ENCODE measurements around the gene NPC1L1.

Gene NPC1L1

DNA sequence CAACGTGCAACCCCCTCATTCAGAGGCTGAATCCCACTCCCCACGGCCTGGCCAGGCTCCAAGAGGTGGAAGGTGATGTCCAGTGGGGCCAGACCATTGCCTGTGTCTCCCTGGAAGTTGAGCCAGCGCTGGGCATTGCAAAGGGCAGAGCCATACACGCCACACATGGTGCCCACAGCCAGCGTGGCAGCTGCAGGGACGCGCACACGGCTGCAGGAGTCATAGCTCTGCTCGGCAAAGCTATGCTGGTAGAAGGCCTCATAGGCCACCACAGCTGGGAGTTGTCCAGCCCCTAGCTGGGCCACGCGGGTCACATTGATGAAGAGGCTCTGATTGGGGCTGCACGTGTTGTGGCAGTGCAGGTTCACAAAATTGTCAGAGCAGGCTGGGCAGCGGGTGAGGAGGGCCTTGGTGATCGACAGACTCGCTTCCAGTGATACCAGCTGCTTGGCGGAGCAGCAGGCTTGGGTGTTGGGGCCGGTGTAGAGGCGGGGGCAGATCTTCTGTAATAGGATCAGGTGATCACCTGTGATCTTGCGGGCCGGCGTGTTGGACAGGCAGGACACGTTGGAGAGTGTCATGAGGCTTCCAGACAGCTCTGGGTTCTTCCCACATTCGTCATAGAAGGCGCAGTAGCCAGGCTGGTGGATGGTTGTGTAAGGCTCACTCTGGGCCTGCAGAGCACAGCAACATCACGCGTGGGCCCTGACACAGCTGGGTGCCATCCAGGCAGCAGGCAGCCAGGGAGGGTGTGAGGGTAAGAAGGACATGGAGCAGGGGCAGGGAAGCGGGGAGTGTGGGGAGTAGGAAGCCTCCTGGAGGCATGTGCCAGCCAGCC is 1.2 kb downstream of the NPC1L1 start:
- no peaks in the 10 kb centered on the region for H3K27me3 ChIP-seq (ENCODE audit: control insufficient read depth, low read length)
- no peaks in the 10 kb centered on the region for H3K36me3 ChIP-seq (ENCODE audit: control insufficient read depth, low read length)
- no peaks in the 10 kb centered on the region for H3F3A ChIP-seq (ENCODE audit: control insufficient read depth, insufficient read depth)
- no peaks in the 10 kb centered on the region for H3K9me2 ChIP-seq (replicated peaks; ENCODE audit: control insufficient read depth, low read length)
- no peak overlapping the region for H3K4me2 ChIP-seq (ENCODE audit: low read length)
- no peak overlapping the region for H3K27ac ChIP-seq (ENCODE audit: low read depth, low read length)
- H3K79me2 ChIP-seq (ENCODE audit: control insufficient read depth, low read length) = no peaks in the 10 kb centered on the region
- H3K4me3 ChIP-seq (ENCODE audit: low read length) = no peak overlapping the region
- no peaks in the 10 kb centered on the region for H3K9me3 ChIP-seq (ENCODE audit: control insufficient read depth, insufficient read depth, low read length)
- no peaks in the 10 kb centered on the region for H3K4me1 ChIP-seq (ENCODE audit: control insufficient read depth, low read length)
- no peaks in the 10 kb centered on the region for H4K20me1 ChIP-seq (ENCODE audit: control insufficient read depth, insufficient read depth, low read depth, low read length)
- TF ChIP-seq EZH2phosphoT487 (IDR thresholded peaks at IDR 0.05; ENCODE audit: borderline replicate concordance, low read length) = no peak
- TF ChIP-seq, protein P1, sequence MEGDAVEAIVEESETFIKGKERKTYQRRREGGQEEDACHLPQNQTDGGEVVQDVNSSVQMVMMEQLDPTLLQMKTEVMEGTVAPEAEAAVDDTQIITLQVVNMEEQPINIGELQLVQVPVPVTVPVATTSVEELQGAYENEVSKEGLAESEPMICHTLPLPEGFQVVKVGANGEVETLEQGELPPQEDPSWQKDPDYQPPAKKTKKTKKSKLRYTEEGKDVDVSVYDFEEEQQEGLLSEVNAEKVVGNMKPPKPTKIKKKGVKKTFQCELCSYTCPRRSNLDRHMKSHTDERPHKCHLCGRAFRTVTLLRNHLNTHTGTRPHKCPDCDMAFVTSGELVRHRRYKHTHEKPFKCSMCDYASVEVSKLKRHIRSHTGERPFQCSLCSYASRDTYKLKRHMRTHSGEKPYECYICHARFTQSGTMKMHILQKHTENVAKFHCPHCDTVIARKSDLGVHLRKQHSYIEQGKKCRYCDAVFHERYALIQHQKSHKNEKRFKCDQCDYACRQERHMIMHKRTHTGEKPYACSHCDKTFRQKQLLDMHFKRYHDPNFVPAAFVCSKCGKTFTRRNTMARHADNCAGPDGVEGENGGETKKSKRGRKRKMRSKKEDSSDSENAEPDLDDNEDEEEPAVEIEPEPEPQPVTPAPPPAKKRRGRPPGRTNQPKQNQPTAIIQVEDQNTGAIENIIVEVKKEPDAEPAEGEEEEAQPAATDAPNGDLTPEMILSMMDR (IDR thresholded peaks at IDR 0.05; ENCODE audit: low read depth, low read length, poor library complexity, severe bottlenecking) = no peak

DNA sequence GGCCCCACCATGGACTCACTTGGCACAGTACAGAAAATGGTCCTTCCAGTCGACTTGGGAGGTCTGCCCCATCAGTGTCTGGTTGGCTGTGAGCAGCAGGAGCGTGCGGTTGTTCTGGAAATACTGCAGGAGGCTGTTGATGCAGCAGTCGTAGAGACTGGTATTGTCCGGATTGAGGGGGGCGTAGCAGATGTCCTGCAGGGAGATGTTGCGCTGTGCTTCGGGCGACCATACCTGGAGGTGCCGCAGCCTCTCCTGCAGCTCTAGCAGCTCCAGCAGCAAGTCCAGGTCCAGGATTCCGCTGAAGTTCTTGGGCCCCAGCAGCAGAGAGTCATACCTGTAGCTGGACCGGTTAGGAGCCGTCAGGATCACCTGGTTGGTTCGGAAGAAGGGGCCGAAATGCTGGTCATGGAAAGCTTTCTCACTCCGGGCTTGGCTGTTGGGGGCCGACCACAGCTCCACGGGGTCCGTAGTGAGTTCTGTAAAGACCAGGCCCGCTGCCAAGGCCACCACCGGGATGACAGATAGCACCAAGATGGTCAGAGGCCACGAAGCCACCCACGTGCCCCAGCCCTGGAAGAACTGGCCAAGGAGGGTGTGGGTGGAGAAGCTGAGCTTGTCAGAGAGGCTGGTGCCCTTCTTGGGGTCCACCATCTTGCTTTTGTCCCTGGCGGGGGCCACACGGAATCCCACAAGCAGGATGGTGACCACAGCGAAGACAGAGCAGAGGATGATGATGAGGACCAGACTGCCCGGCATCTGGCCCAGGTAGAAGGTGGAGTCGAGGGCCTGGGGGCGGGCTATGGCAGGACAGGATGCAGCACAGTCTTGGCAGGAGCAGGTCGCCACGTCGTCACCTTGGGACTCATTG is 2.1 kb downstream of the NPC1L1 start:
- TF ChIP-seq EZH2phosphoT487 (IDR thresholded peaks at IDR 0.05; ENCODE audit: borderline replicate concordance, low read length) = no peak
- TF ChIP-seq, protein P1 (IDR thresholded peaks at IDR 0.05; ENCODE audit: low read depth, low read length, poor library complexity, severe bottlenecking) = no peak
- Histone ChIP-seq H3K36me3 (ENCODE audit: control insufficient read depth, low read length) (no peaks in the 10 kb centered on the region), H3K4me2 (ENCODE audit: low read length) (no peak overlapping the region)

DNA sequence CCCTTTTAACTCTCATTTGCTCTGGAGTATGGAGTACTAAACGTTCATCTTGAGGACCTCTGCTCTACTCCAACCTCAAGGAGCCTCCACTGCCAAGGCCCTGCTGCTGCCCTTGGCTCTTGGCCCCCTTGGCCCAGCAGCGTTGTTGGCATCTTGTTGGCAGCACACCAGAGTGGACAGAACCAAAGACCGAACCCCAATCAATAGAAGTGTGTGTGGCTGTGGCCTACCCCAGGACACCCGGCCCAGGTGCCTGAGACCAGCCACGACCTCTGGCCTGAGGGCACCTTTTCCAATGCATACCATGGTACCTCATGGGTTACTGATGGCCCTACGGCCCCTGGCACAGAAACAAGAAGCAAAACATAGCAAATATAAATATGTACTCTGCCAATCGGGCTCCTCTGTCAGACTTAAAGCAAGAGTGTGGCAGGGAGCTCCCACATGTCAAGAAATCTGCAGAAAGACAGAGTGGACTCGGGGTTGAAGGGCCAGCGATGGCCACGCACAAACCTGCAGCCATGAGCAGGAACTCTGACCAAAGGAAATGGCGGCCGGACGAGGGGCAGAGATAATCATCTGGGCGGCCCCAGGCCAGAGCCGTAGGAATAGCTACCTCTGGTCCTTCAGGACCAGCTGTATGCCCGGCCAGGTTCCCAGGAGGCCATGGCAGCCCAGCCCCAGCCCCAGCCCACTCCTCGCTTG is 2.9 kb downstream of the NPC1L1 start:
- Histone ChIP-seq H3F3A (ENCODE audit: control insufficient read depth, insufficient read depth) (no peaks in the 10 kb centered on the region), H3K9me3 (ENCODE audit: control insufficient read depth, insufficient read depth, low read length) (no peaks in the 10 kb centered on the region), H3K4me3 (ENCODE audit: low read length) (no peak overlapping the region), H3K27ac (ENCODE audit: low read depth, low read length) (no peak overlapping the region), H3K79me2 (ENCODE audit: control insufficient read depth, low read length) (no peaks in the 10 kb centered on the region), H4K20me1 (ENCODE audit: control insufficient read depth, insufficient read depth, low read depth, low read length) (no peaks in the 10 kb centered on the region), H3K4me2 (ENCODE audit: low read length) (no peak overlapping the region), H3K4me1 (ENCODE audit: control insufficient read depth, low read length) (no peaks in the 10 kb centered on the region), H3K36me3 (ENCODE audit: control insufficient read depth, low read length) (no peaks in the 10 kb centered on the region), H3K27me3 (ENCODE audit: control insufficient read depth, low read length) (no peaks in the 10 kb centered on the region), H3K9me2 (replicated peaks; ENCODE audit: control insufficient read depth, low read length) (no peaks in the 10 kb centered on the region)
- TF ChIP-seq, protein P1 (IDR thresholded peaks at IDR 0.05; ENCODE audit: low read depth, low read length, poor library complexity, severe bottlenecking) = no peak
- TF ChIP-seq EZH2phosphoT487 (IDR thresholded peaks at IDR 0.05; ENCODE audit: borderline replicate concordance, low read length) = no peak

More for the DNA sequence above, 2.1 kb downstream of the NPC1L1 start:
- no peaks in the 10 kb centered on the region for H4K20me1 ChIP-seq (ENCODE audit: control insufficient read depth, insufficient read depth, low read depth, low read length)
- H3K27ac ChIP-seq (ENCODE audit: low read depth, low read length) = no peak overlapping the region
- no peaks in the 10 kb centered on the region for H3K9me2 ChIP-seq (replicated peaks; ENCODE audit: control insufficient read depth, low read length)
- H3F3A ChIP-seq (ENCODE audit: control insufficient read depth, insufficient read depth) = no peaks in the 10 kb centered on the region
- H3K4me1 ChIP-seq (ENCODE audit: control insufficient read depth, low read length) = no peaks in the 10 kb centered on the region
- H3K27me3 ChIP-seq (ENCODE audit: control insufficient read depth, low read length) = no peaks in the 10 kb centered on the region
- no peak overlapping the region for H3K4me3 ChIP-seq (ENCODE audit: low read length)
- H3K79me2 ChIP-seq (ENCODE audit: control insufficient read depth, low read length) = no peaks in the 10 kb centered on the region
- H3K9me3 ChIP-seq (ENCODE audit: control insufficient read depth, insufficient read depth, low read length) = no peaks in the 10 kb centered on the region

Data from DOHH2 (cell line).